Epithelial cell of esophagus (primary cell): ENCODE data around the gene EPHB2.

Source experiments
- DNase-seq: peaks from one replicate; pipeline ENCODE4 v3.0.0; 2010; ENCODE audit warnings: low read depth
- H3K4me3 ChIP-seq: 2 replicates; pipeline ENCODE4 v1.5.1; 2011; ENCODE audit warnings: mild to moderate bottlenecking, low read length, control low read depth
- CTCF ChIP-seq: IDR thresholded peaks from 2 replicates; pipeline ENCODE4 v1.5.1; 2011; ENCODE audit warnings: low read depth, mild to moderate bottlenecking, low read length, control low read depth, inconsistent platforms; ENCODE audit not compliant: insufficient read depth; ENCODE audit errors: missing control alignments

The EPHB2 gene

GRCh38 chr1:22913421-22914141 is 202.9 kb downstream of the EPHB2 start:
- no peak for TF ChIP-seq CTCF
- no peak for DNase-seq
- no peak overlapping the region for H3K4me3 ChIP-seq

- TF ChIP-seq CTCF, result no peak
- H3K4me3 ChIP-seq, result no peak overlapping the region
- no peak for DNase-seq
Measured at GRCh38 chr1:22914156-22914555, 203.5 kb downstream of the EPHB2 start.

GRCh38 chr1:22914633-22915217 is 204.1 kb downstream of the EPHB2 start:
- no peak for TF ChIP-seq CTCF
- no peak overlapping the region for H3K4me3 ChIP-seq
- DNase-seq, result no peak

- no peak for DNase-seq
- no peak overlapping the region for H3K4me3 ChIP-seq
- TF ChIP-seq CTCF, result no peak
Measured at GRCh38 chr1:22915231-22915630, 204.6 kb downstream of the EPHB2 start.

- no peak for DNase-seq
- TF ChIP-seq CTCF, result no peak
- H3K4me3 ChIP-seq, result no peak overlapping the region
Measured at GRCh38 chr1:22915816-22916470, 205.3 kb downstream of the EPHB2 start.

GRCh38 chr1:22916471-22916820 is 205.8 kb downstream of the EPHB2 start:
- no peak for TF ChIP-seq CTCF
- no peak overlapping the region for H3K4me3 ChIP-seq
- peak; percentile 50 for DNase-seq
